Peyer's patch (tissue), 4 donors: ENCODE results near the gene ROR1.

Source experiments
- CTCF ChIP-seq, 6 experiments: fragments of 450-650 bp in 4 of 6; fragments of 200-600 bp in 2 of 6; sonication (generic) in 1 of 6; IDR thresholded peaks; one replicate each; pipeline ENCODE4 v1.5.1; 2017 to 2019; ENCODE audit warnings: antibody characterized with exemption in 6 of 6, mild to moderate bottlenecking in 3 of 6, moderate library complexity in 1 of 6
- POLR2A ChIP-seq, 2 donors: fragments of 450-650 bp; IDR thresholded peaks; one replicate each; pipeline ENCODE4 v1.5.1; 2017; ENCODE audit warnings: antibody characterized with exemption in 2 of 2, mild to moderate bottlenecking in 2 of 2, moderate library complexity in 2 of 2

DNA sequence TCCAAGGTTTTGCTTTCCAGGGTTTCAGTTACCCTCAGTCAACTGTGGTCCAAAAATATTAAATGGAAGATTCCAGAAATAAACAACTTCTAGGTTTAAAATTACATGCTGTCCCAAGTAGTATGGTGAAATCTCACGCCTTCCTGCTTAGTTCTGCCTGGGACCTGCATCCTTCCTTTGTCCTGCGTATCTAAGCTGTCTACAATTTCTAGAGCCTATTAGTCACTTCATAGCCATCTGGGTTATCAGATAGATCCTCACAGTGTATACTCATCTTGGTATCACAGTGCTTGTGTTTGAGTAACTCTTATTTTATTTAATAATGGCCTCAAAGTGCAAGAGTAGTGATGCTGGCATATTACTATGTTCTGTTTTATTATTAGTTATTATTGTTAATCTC lies 157.7 kb downstream of the ROR1 start:
- TF ChIP-seq CTCF (IDR thresholded peaks at IDR 0.05) (no peak), POLR2A (IDR thresholded peaks at IDR 0.05) (no peak)
